Coronary artery (tissue), 2 donors: ENCODE results near the gene CBLB.

Source experiments
- DNase-seq: peaks from one replicate; pipeline ENCODE4 v3.0.0-alpha.2; 2017; ENCODE audit warnings: low spot score
- H3K27ac ChIP-seq, 2 donors: fragments of 200-600 bp; sonication (generic); one replicate each; pipeline ENCODE4 v1.5.1; 2016 to 2019
- H3K4me3 ChIP-seq: fragments of 200-600 bp; sonication (generic); 2 replicates; pipeline ENCODE4 v1.5.1; 2016; ENCODE audit warnings: mild to moderate bottlenecking, moderate library complexity
- TF ChIP-seq, protein P1 (sequence below): fragments of 200-600 bp; sonication (generic); IDR thresholded peaks from one replicate; pipeline ENCODE4 v1.5.1; 2019; ENCODE audit warnings: antibody characterized with exemption

Gene CBLB

DNA sequence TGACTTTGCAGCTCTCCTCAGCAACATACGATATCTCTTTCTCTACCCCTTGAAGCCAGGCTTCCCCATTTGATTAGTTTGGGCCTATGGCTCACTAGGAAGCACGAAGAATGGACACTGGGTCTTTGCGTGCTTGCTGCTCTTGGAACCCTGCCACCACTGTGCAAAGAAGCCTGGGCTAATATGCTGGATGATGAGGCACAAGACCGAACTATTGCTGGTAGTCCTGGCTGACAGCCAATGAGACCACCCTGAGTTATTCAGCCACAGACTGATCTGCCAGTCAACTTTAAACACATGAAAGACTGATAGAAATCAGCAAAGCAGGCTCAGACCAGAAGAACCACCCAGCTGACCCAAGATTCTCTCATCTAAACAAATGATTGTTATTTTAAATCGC is 250.3 kb downstream of the CBLB start:
- DNase-seq = no peak
- Histone ChIP-seq H3K4me3 (no peak overlapping the region), H3K27ac (no peak overlapping the region)
- TF ChIP-seq, protein P1, sequence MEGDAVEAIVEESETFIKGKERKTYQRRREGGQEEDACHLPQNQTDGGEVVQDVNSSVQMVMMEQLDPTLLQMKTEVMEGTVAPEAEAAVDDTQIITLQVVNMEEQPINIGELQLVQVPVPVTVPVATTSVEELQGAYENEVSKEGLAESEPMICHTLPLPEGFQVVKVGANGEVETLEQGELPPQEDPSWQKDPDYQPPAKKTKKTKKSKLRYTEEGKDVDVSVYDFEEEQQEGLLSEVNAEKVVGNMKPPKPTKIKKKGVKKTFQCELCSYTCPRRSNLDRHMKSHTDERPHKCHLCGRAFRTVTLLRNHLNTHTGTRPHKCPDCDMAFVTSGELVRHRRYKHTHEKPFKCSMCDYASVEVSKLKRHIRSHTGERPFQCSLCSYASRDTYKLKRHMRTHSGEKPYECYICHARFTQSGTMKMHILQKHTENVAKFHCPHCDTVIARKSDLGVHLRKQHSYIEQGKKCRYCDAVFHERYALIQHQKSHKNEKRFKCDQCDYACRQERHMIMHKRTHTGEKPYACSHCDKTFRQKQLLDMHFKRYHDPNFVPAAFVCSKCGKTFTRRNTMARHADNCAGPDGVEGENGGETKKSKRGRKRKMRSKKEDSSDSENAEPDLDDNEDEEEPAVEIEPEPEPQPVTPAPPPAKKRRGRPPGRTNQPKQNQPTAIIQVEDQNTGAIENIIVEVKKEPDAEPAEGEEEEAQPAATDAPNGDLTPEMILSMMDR = no peak

DNA sequence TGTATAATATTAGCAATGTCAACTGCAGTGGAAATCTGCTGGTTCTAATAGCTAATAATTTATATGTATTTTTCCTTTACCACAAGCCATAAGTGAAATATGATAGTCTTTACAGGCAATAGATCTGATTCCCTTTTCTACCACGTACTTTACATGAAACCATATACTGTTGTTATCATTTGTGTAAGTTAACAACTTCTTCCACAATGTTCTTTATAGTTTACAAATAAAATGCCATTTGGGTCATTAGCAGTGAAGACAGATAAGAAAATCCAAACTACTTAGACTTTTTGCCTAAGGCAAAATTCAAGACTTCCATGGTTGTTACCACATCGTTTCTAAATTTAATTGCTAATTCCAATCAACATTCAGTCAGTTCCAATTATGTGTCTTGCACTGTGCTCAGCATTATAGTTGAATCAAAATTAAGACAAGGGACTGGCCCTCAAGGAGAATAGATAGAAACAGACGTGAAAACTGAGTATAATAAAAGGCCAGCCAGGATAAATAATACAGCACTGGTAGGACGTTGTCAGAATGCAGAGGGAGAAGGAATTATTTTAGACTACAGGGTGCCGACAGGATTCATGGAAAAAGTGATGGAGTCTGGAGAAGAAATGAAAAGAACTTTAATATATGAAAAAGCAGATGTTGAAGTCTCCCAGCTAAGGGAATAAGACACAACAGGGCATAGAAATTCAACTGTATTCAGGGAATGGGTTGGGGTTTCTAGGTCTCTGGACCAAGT is 252.3 kb downstream of the CBLB start:
- Histone ChIP-seq H3K4me3 (no peak overlapping the region), H3K27ac (no peak overlapping the region)
- no peak for DNase-seq
- TF ChIP-seq, protein P1 = no peak

DNA sequence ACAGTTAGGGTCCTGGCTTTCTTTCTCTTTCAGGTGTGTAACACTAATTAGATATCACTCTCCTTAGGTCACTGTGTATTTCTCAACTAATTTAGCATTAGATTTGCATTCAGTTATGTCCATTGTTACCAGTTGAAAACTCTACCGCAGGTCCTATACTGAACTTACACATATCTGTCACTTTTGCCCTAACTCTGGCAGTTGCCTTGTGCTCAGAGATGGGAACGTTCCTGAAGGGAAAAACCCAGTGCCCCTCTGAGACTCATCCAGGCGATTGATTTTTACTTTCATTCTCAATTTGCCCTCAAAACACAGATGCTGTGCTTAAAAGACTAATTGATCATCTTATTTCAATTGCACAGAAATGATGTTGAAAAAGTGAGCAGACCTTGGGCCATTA is 253.0 kb downstream of the CBLB start:
- TF ChIP-seq, protein P1 = no peak
- Histone ChIP-seq H3K4me3 (no peak overlapping the region), H3K27ac (no peak overlapping the region)
- no peak for DNase-seq

DNA sequence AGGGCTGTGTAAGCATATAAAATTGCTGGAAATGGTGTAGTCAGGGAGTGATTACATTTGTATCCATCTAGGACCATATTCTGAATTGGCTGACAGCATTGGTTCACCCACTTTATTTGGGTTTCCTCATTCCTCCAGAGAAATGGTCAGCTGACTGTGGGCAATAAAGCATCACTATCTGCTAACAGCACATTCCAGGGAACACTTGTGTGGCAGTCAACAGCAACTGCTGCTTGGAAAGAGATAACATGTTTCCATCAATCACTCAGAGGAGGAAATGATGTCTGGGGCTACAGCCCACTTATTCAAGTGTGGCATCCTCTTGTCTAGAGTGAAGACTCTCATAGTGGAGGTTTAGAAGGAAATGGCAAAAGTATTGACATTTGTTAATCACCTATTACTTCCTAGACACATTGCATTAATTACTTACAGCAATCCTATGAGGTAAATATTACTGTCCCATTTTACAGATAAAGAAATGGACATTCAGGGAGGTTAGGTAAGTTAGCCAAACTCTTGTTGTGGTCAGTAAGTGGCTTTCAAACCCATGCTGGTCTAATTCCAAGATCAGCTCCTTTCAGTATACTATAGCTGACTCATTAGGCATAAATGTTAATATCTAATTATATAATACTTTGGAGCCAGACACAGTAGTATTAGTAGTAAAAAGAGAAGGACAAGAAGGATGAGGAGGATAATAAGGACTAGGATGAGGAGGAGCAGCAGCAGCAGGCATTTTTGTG is 254.4 kb downstream of the CBLB start:
- TF ChIP-seq, protein P1 = no peak
- H3K27ac ChIP-seq = no peak overlapping the region
- H3K4me3 ChIP-seq = no peak overlapping the region
- no peak for DNase-seq

DNA sequence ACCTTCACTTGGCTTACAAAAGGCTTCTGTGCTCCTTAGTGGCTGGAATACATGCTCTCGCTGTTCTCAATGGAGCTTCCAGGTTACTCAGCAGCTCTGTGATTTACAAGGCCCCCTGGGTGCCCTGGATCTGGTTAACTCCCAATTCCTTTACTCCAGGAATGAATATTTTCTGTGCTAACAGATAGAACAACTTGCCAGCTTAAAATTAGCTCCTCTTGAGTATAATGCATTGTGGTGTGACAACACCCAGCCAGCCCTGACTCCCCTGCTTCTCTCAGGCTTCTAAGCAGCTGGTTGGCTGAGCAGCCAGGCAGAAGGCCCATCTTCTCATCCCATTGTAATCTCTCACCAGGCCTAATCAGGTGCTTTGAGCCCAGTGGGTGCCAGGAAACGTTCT is 255.7 kb downstream of the CBLB start:
- no peak for DNase-seq
- H3K4me3 ChIP-seq = no peak overlapping the region
- H3K27ac ChIP-seq = no peak overlapping the region
- TF ChIP-seq, protein P1 = no peak

DNA sequence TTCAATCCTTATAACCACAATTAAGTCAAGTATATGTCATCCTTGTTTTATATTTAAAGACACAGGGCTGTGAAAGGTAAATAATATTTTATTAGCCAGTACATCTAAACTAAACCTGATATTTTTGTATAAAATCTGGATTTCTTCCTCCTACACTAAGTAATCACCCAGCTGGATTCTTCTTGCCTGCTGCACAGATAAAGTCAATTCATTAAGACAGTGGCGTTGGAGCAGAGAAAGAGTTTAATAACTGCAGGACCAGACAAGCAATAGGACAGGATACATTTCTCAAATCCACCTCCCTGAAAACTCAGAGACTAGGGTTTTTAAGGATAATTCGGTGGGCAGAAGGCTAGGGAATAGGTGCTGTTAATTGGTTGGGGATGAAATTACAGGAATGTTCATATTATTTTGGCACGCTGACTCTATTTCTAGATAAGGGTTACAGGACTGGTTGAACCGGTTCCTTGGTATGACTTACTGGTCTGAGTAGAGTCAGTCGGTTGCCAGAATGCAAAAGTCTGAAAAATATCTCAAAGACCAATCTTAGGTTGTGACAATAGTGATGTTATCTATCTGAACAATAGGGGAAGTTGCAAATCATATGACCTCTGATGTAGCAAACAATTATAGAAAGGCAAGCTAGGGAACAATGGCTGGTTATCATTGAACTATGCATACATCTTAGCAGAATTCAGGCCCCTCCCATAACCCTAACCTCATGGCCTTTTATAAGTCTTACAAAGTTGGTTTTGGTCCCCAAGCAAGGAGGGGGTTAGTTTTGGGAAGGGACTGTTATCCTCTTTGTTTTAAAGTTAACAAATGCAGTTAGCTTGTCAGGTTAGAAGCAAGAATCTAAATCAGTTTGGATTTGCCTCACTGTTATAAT is 257.3 kb downstream of the CBLB start:
- TF ChIP-seq, protein P1 = no peak
- no peak overlapping the region for H3K27ac ChIP-seq
- no peak overlapping the region for H3K4me3 ChIP-seq
- DNase-seq = no peak
